ENCODE data around the gene PDE8B. TPM values are rescaled to one million over a fixed set of nuclear protein-coding genes. Genes with fewer than 3 reads are reported as not detected.

PDE8B gene
- total and polyA plus RNA-seq, 12 donors: 1.1 to 6.8 (median 4.8) TPM

GRCh38 chr5:77181596-77182304 lies 28.7 kb upstream of the PDE8B start:
- TF ChIP-seq CTCF (IDR thresholded peaks at IDR 0.05) (no peak), POLR2A (IDR thresholded peaks at IDR 0.05) (no peak)
- WGBS, 4 donors: 54 to 72% (median 57%) methylated on average over 14 to 15 of the region's 15 CpGs
- H3K36me3 ChIP-seq (replicated peaks in 1 of 2): no peaks in the 10 kb centered on the region
- no peak overlapping the region for H3K4me3 ChIP-seq
- DNase-seq: no peak
- intact Hi-C loops (cut with DNase I): no loop called here
- peaks cover 16% of the 10 kb centered on the region for H3K27me3 ChIP-seq
- H3K27ac ChIP-seq: no peak overlapping the region
- H3K9me3 ChIP-seq (replicated peaks in 1 of 3): no peaks in the 10 kb centered on the region
- H3K4me1 ChIP-seq (replicated peaks in 1 of 2): peaks cover 7 to 10% of the 10 kb centered on the region in 2 donors

- H3K9me3 ChIP-seq (replicated peaks in 1 of 3): no peaks in the 10 kb centered on the region
- no peak overlapping the region for H3K27ac ChIP-seq
- no peak for TF ChIP-seq POLR2A (IDR thresholded peaks at IDR 0.05)
- TF ChIP-seq CTCF (IDR thresholded peaks at IDR 0.05): no peak
- intact Hi-C loops (cut with DNase I): no loop called here
- H3K27me3 ChIP-seq: peaks cover 16% of the 10 kb centered on the region
- 64 to 88% (median 85%) methylated on average over 1 of the region's 1 CpG for WGBS, 4 donors
- H3K36me3 ChIP-seq (replicated peaks in 1 of 2): no peaks in the 10 kb centered on the region
- no peak overlapping the region for H3K4me3 ChIP-seq
- DNase-seq: no peak
- peaks cover 7 to 10% of the 10 kb centered on the region in 2 donors for H3K4me1 ChIP-seq (replicated peaks in 1 of 2)
Observed at GRCh38 chr5:77182367-77182766, 28.1 kb upstream of the PDE8B start.

- no peak for DNase-seq
Observed at GRCh38 chr5:77186652-77187370, 23.7 kb upstream of the PDE8B start.

More at GRCh38 chr5:77186652-77187370, 23.7 kb upstream of the PDE8B start:
- no peaks in the 10 kb centered on the region for H3K36me3 ChIP-seq (replicated peaks in 1 of 2)
- no peak overlapping the region for H3K4me3 ChIP-seq
- H3K27me3 ChIP-seq: no peaks in the 10 kb centered on the region
- intact Hi-C loops (cut with DNase I): no loop called here
- H3K9me3 ChIP-seq (replicated peaks in 1 of 3): no peaks in the 10 kb centered on the region
- no peak overlapping the region for H3K27ac ChIP-seq
- TF ChIP-seq CTCF (IDR thresholded peaks at IDR 0.05) (no peak), POLR2A (IDR thresholded peaks at IDR 0.05) (no peak)
- H3K4me1 ChIP-seq (replicated peaks in 1 of 2): no peaks in the 10 kb centered on the region
- WGBS, 4 donors: 97 to 100% (median 99%) methylated on average over 2 of the region's 2 CpGs
